BE2C (cell line): ENCODE results near the gene TATDN2.

Source experiments
- DNase-seq: peaks from one replicate; pipeline ENCODE4 v3.0.0-alpha.2; 2020
- H3K27me3 ChIP-seq: fragments of 250-450 bp; sonication (Bioruptor Pico); 2 replicates; pipeline ENCODE4 v1.5.1; 2020; ENCODE audit warnings: mild to moderate bottlenecking
- H3K36me3 ChIP-seq: fragments of 250-450 bp; sonication (Bioruptor Pico); 2 replicates; pipeline ENCODE4 v1.5.1; 2020; ENCODE audit warnings: mild to moderate bottlenecking
- H3K4me1 ChIP-seq: fragments of 250-450 bp; sonication (Bioruptor Pico); 2 replicates; pipeline ENCODE4 v1.5.1; 2020
- H3K4me3 ChIP-seq: 2 replicates; pipeline ENCODE4 v1.5.1; 2011; ENCODE audit warnings: low read depth, low read length
- H3K9me3 ChIP-seq: fragments of 250-450 bp; sonication (Bioruptor Pico); 2 replicates; pipeline ENCODE4 v1.5.1; 2020
- TF ChIP-seq, protein P1 (sequence below): IDR thresholded peaks from 2 replicates; pipeline ENCODE4 v1.5.1; 2012; ENCODE audit warnings: mild to moderate bottlenecking, low read depth, low read length

Gene TATDN2

DNA sequence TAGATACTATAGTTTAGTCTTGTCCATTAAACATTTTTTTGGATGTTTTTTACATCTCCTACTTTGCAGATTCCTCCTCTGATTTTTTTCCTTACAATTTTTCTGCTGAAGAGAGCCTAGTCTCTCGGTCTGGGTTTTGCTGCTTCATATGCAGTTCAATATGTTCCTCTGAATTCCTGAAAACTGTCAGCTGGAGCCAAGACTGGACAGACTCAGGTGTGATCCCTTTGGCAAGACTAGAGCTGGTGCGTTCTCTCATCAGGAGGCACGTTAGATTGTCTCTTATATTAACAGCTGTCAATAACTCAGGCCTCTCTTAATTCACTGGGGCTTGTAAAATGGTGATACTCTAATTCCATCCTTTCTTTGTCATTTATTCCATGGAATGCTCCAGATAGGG lies 57.9 kb downstream of the TATDN2 start:
- H3K4me3 ChIP-seq: no peak overlapping the region
- H3K9me3 ChIP-seq: no peaks in the 10 kb centered on the region
- no peaks in the 10 kb centered on the region for H3K4me1 ChIP-seq
- TF ChIP-seq, protein P1, sequence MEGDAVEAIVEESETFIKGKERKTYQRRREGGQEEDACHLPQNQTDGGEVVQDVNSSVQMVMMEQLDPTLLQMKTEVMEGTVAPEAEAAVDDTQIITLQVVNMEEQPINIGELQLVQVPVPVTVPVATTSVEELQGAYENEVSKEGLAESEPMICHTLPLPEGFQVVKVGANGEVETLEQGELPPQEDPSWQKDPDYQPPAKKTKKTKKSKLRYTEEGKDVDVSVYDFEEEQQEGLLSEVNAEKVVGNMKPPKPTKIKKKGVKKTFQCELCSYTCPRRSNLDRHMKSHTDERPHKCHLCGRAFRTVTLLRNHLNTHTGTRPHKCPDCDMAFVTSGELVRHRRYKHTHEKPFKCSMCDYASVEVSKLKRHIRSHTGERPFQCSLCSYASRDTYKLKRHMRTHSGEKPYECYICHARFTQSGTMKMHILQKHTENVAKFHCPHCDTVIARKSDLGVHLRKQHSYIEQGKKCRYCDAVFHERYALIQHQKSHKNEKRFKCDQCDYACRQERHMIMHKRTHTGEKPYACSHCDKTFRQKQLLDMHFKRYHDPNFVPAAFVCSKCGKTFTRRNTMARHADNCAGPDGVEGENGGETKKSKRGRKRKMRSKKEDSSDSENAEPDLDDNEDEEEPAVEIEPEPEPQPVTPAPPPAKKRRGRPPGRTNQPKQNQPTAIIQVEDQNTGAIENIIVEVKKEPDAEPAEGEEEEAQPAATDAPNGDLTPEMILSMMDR: no peak
- peaks cover 15% of the 10 kb centered on the region for H3K36me3 ChIP-seq
- DNase-seq: no peak
- H3K27me3 ChIP-seq: no peaks in the 10 kb centered on the region

DNA sequence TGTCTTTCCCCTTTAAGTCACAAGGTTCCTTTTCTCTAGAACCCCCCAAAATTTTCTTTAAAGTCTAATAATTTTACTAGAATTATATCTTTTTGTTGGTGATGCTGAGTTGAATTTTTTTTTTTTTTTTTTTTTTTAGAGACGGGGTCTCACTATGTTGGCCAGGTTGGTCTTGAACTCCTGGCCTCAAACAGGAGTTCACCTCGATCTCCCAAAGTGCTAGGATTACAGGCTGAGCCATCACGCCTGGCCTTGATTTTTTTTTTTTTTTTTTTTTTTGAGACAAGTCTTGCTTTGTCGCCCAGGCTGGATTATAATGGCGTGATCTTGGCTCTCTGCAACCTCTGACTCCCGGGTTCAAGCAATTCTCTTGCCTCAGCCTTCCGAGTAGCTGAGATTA lies 60.4 kb downstream of the TATDN2 start:
- H3K9me3 ChIP-seq: no peaks in the 10 kb centered on the region
- peaks cover 15% of the 10 kb centered on the region for H3K36me3 ChIP-seq
- TF ChIP-seq, protein P1: no peak
- H3K4me3 ChIP-seq: no peak overlapping the region
- H3K4me1 ChIP-seq: no peaks in the 10 kb centered on the region
- no peaks in the 10 kb centered on the region for H3K27me3 ChIP-seq
- DNase-seq: no peak

DNA sequence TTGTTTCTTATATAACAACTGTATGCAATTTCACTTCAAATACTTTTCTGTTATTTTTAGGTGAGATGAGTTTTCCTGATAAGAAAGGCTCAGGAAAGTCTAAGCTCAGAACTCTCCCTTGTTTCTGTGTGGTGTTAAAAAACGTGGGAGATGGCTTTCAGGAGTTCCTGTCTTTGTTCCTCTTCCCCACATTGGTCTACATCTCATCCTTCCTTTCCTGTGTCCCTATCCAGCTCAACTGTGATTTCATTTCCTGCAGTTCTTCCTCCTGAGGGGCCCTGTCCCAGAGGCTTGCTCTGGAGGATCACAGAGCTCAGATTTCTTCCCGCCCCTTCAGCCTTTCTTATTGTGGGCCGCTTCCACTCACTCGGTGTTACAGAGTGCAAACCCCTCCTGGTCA lies 61.5 kb downstream of the TATDN2 start:
- Histone ChIP-seq H3K4me1 (no peaks in the 10 kb centered on the region), H3K27me3 (no peaks in the 10 kb centered on the region), H3K36me3 (peaks cover 9% of the 10 kb centered on the region), H3K9me3 (no peaks in the 10 kb centered on the region), H3K4me3 (no peak overlapping the region)
- TF ChIP-seq, protein P1: no peak
- no peak for DNase-seq

DNA sequence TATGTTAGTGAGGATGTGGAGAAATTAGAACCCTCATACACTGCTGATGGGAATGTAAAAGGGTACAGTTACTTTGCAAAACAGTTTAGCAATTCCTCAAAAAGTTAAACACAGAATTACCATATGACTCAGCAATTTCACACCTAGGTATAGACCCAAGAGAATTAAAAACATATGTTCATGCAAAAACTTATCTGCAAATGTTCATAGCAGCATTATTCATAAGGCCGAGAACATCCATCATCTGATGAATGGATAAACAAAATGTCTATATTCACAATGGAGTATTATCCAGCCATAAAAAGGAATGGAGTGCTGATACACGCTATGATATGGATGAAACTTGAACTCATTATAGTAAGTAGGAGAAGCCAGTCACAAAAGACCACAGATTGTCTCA lies 62.3 kb downstream of the TATDN2 start:
- TF ChIP-seq, protein P1: no peak
- Histone ChIP-seq H3K27me3 (no peaks in the 10 kb centered on the region), H3K4me3 (no peak overlapping the region), H3K9me3 (no peaks in the 10 kb centered on the region), H3K4me1 (no peaks in the 10 kb centered on the region), H3K36me3 (peaks cover 9% of the 10 kb centered on the region)
- DNase-seq: no peak

DNA sequence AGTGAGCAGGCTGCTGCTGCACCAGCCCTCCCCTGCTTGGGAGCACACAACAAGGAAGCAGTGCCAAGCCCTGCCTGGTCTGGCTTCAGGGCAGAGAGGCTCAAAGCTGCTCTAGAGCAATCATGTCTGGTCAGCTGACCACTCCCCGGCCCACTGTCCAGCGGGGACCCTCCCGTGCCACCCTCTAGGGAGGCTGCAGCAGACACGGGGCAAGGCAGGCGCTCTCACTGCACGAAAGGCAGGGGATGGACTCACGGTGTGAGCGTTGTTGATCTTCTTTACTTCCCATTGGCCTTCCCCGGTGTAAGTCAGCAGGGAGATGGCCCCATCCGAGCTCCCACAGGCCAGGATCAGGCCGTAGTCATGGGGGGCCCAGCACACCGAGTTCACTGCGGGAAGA lies 63.5 kb downstream of the TATDN2 start:
- H3K9me3 ChIP-seq: no peaks in the 10 kb centered on the region
- no peak for DNase-seq
- TF ChIP-seq, protein P1: no peak
- peaks cover 9% of the 10 kb centered on the region for H3K36me3 ChIP-seq
- no peaks in the 10 kb centered on the region for H3K27me3 ChIP-seq
- no peaks in the 10 kb centered on the region for H3K4me1 ChIP-seq
- no peak overlapping the region for H3K4me3 ChIP-seq

DNA sequence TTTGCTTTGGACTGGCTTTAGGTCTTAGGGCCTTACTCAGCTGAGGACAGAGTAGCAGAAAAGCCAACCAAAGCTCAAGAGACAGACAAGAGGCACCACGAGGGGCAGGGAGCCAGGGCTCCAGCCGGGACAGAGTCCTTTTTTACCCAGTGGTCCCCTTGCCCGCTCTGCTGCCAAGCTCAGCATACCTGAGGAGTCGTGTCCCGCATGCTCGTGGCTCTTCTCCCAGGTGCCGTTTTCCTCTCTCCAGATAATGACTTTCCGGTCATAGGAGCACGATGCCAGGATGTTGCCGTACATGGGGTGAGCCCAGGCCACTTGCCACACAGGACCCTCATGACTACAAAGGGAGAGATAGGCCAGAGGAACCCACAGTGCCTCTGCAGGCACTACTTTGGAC lies 64.1 kb downstream of the TATDN2 start:
- H3K9me3 ChIP-seq: no peaks in the 10 kb centered on the region
- no peaks in the 10 kb centered on the region for H3K4me1 ChIP-seq
- TF ChIP-seq, protein P1: no peak
- H3K27me3 ChIP-seq: no peaks in the 10 kb centered on the region
- no peak for DNase-seq
- no peak overlapping the region for H3K4me3 ChIP-seq
- peaks cover 9% of the 10 kb centered on the region for H3K36me3 ChIP-seq
